AG08395 (cell line): Measurements from ENCODE around the gene LRRC8A.
"Not testable (repeated sequence)": the region's sequence is repeated elsewhere in the genome, so short reads cannot be mapped to it uniquely, and the experiment has no call there.

Experiments used
- DNase-seq: peaks from one replicate; pipeline ENCODE4 v3.0.0; 2012; ENCODE audit warnings: mixed read lengths, low spot score

The LRRC8A gene

DNA sequence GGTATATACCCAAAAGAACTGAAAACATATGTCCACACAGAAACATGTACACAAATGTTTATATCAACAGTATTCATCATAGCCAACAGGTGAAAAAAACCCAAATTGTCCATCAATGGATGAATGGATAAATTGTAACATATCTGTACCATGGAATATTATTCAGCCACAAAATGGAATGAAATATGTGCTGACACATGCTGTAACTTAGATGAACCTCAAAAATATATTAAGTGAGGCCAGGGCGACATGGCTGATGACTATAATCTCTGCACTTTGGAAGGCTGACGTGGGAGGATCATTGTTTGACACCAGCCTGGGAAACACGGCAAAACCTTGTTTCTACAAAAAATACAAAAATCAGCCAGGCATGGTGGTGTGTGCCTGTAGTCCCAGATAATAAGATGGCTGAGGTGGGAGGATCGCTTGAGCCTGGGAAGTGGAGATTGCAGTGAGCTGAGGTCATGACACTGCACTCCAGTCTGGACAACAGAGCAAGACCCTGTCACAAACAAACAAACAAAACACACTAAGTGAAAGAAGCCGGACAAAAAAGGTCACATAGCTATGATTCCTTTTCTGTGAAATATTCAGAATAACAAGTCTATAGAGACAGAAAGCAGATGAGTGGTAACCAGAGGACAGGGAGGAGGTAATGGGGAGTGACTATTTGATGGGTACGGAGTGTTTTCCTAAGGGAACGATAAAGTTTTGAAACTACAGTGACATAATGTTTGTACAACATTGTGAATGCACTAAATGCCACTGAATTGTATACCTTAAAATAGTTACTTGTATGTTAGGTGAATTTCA, 11.6 kb upstream of the LRRC8A start:
- no peak for DNase-seq

DNA sequence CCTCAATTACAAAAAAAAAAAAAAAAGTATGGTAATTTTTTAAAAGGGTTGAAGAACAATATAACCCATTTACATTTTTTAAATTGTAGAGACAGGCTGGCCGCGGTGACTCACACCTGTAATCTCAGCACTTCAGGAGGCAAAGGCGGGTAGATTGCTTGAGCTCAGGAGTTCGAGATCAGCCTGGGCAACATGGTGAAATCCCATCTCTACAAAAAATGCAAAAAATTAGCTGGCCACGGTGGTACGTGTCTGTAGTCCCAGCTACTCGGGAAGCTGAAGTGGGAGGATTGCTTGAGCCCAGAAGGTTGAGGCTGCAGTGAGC, 11.0 kb upstream of the LRRC8A start:
- not testable (repeated sequence) for DNase-seq

DNA sequence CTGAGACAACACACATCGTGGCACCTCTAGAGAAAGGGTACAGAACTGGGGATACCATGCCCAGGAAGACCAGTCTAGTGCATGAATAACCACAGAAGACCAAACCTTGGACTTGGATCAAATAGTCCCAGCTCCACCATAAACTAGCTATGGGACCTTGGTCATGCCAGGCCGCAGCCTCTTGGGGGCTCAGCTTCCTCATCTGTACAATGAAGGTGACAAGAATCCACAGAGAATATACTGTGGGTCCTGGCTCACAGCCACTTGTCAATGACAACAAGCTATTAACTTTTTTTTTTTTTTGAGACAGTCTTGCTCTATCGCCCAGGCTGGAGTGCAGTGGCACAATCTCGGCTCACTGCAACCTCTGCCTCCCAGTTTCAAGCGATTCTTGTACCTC, 4.1 kb upstream of the LRRC8A start:
- no peak for DNase-seq

DNA sequence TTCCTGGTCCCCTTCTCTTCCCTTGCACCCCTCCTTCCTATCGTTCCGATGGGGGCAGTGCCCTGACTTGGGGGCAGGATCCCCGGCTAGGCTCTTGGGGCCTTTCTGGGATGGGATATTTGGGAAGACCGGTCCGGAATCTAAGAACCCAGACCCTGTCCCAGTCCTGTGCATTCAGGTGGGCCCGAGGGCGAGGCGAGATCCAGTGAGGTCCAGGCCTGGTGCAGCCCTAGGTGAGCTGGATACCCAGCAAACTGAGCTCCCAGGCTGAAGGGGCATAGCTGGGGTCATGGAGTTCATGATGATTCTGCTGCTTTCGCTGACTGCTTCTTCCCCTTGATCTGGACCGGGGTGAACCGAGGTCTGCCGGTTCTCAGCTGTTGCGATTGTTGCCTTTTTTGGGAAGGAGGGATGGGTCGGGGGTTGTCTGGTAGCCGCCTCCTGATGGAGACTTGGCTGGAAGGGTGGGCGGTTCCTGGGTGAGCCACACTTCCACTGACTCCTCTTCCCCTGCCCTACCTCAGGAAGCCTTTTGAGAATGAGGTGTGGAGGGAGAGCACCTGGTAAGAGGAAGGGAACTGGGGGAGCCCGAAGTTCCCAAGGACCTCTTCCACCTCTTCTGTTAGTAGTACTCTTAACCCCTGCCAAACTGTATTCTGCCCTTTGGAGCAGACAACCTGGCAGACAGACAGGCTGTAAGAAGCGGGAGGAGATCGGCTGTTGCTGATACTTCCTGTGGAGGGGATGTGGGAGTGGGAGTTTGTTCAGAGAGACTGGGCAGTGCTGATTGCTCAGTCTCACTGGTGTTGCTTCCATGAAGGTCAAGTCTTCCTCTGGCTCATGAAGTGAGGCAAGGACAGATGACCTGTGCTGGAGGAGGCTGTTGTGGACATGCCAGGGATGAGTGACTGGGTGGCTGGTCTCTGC, 1.0 kb downstream of the LRRC8A start:
- peak; percentile 6 for DNase-seq

DNA sequence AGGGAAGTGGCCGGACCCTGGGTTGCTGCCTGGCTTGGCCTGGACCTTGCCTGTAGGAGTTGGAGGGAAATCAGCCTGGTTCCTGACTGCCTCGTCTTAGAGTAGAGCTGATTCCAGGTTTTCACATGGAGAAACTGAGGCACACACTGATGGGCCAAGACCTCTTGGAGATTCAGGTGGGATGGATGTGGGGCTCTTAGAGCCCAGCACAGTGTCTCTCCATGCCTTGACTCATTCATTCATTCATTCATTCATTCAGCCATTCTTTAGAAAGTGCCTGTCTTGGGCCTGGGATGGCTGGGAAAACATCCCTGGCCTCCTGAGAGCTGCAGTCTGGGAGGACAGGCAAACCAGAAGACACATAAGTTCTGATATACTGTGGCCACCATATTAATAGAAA, 2.2 kb downstream of the LRRC8A start:
- no peak for DNase-seq

DNA sequence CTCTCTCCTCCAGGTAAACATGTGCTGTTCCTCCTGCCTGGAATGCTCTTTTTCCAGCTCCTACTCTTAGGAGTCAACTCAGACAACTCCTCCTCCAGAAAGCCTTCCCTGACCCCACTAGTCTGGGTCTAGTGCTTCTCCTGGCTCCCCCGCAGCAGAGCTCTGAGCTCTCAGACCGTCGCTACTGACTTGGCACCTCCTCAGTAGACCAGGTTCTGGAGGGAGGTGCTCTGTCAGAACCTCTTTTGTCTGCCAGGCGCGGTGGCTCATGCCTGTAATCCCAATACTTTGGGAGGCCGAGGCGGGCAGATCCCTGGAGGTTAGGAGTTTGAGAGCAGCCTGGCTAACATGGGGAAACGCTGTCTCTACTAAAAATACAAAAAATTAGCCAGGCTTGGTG, 3.4 kb downstream of the LRRC8A start:
- DNase-seq = no peak

DNA sequence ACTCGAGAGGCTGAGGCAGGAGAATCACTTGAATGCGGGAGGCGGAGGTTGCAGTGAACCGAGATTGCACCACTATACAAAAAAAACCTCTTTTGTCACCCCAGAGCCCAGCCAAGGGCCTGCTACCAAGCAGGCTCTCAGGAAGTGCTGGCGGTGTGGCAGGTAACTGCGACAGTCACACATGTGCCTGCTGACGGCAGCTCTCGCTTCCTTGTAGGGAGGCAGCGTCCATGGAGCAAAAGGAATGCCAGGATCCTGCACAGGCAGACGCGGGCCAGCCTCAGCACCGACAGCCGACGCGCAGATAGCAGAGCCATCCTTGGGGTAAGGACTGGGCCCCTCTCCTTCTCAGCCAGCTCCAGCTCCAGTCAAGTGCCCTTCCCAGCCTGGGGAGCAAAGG, 3.9 kb downstream of the LRRC8A start:
- DNase-seq = no peak

DNA sequence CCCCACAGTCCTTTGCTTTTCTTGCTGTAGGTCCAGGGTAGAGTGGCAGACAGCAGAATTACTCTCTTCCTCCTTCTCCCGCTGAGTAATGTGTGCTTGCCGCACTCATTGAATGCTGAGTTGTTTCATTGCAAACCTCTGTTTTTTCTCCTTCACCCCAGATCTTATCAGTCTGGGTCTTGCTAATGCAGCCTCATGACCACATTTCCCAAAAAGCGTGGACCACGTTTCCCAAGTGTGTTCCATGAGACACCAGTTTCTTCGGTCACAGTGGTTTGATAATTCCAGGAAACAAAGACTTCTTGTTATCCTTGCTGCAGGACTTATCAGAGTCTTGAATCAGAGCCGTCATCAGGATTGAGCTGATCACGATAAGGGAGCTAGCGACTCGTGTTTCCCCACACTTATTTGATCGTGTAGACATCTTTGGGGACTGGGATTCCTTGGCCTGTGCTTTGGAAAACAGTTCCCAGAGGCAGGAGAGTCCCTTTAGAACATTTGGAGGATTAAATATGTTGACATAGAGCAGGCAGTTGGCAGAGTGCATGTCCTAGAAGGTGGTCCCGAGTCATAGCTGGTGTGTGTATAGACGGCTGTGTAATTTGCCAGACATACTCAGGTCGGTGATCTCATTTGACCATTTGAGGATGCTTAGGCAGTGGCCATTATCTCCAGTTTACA, 4.4 kb downstream of the LRRC8A start:
- no peak for DNase-seq

DNA sequence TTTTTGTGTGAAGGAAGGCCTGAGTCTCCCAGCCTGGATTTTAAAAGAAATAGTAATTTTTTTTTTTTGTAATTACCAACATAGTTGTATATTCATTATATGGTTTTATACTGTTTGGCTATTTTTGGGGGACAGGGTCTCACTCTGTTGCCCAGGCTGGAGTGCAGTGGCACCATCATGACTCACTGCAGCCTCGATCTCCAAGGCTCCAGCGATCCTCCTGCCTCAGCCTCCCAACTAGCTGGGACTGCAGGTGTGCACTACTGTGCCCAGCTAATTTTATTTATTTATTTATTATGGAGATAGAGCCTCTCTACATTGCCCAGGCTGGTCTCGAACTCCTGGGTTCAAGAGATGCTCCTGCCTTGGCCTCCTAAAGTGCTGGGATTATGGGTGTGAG, 5.1 kb downstream of the LRRC8A start:
- no peak for DNase-seq

DNA sequence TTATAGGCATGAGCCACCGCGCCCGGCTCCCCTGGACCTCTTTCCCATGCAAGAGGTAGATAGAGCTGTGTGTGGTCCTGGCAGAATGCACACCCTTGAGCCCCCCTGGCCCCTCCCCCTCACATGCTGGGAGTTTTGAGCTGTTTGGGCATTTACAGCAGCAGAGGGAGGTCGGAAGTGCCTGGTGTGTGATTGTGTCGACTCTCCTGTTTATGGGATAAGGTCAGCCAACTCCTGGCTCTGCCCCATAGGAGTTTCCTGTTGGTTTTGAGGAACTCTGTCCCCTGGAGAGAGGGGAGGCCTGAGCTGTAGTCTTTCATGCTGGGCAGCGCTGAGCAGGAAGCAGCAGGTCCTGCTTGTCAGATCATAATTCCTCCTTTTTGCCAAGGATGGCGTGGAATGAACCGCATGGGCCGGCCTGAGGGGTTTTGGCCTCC, 6.0 kb downstream of the LRRC8A start:
- no peak for DNase-seq

DNA sequence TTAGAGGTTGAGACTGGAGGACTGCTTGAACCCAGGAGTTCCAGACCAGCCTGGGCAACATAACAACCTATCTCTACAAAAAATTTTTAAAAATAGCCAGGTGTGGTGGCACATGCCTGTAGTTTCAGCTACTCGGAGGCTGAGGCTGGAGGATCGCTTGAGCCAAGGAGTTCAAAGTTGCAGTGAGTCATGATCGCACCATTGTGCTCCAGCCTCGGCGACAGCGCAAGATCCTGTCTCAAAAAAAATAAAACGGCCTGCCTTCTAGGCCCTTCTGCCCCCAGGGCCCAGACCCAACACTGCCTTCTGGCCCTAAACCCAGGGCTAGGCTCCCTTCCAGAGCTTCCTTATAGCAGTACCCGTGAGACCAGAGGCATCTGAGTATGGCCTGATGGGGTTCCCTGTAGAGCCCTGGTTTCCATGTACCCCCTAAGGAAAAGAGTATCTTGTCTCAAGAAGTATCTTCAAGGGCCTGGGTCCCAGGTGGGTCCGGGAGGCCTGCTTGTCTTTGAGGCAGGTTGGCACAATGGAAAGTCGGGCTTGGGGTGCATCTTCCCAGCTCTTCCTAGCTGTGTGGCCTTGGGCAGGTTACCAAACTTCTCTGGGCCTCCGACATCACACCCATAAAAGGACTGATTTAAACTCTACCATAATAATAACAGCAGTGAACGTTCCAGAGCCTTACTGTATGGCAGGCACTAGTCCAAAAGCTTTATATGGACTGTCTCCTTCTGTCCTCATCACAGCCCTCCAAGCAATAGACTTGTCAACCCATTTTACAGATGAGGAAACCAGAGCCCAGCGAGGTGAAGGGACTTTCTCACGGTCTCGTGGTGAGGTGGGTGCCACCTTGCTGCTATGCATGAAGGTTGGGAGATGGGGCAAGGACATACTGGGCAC, 9.6 kb downstream of the LRRC8A start:
- no peak for DNase-seq

DNA sequence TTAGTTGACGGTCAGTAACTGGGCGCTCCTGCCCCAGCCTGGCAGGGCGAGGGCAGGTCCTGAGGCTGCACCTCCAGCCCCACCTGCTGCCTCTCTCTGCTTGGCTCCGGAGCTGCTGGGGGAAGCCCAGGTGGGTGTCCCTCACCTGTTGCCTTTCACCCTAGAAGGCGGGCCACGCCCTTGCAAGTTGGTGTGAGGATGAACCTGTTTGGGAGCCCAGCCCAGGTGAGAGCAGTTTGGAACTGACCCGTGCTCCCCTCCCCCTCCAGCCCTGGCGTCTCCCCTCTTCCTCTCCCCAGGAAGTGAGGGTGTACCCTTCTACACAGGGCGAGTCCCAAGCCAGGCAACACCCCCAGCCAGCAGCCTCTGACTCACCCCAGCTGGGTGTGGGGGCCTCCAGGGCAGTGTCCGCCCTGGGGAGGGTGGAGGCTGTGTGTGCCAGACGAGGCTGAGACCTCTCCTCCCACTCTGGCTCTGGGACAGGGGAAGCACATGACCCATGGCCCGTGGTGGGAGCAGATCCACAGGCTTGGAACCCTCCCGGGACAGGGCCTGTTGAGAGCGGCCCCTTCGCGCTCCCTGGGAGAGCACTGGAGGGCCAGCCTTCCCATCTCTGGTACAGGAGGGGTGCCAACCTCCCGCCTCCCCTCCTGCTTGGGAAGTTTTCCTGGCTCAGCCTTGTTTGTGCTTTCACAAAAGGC, 10.4 kb downstream of the LRRC8A start:
- peak; percentile 96 for DNase-seq

DNA sequence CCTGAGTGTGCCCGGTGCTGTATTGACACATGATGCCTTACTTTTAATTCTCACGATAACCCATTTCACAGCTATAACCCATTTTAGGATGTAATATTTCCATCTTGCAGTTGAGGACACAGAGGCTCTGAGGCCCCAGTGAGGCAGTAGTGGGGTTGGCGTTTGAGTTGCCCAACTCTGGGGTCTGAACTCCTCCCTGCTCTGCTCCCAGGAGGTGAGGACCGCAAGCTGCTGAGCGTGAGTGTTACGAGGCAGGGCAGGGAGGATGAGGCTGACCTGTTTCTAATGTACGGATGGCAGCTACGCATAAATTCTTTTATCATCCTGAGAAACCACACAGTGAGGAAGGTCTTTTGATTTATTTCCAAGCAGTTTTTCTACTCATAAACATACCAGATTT, 11.4 kb downstream of the LRRC8A start:
- DNase-seq = no peak

DNA sequence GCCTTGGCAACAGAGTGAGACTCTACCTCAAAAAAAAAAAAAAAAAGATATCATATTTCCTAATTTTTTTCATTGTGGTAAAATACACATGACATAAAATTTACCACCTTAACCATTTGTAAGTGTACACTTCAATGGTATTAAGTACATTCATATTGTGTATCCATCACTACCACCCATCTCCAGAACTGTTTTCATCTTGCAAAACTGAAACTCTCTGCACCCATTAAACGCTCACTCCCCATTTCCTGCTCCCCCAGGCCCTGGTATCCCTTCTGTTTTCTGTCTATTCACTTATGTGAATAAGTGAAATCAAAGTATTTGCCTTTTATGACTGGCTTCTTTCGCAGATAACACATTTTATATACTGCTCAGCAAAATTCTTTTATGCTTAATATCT, 12.8 kb downstream of the LRRC8A start:
- no peak for DNase-seq

DNA sequence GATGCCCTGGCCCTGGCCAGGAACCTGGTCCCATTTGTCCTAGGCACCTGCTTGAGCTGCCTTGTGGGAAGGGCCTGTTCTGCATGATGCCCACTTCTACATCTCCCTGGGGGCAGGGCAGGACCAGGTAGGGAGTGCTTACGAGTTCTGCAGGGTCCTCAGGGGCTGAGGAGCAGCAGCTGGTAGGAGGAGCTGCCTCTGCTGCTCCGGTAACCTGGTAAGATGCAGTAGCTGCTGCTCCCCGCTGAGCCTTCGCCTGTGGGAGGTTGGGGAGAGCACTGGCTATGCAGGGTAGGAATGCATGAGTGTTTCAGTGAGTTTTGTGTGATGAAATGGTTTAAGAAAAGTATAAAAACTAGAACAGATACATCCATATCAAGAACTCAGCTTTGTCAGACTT, 13.6 kb downstream of the LRRC8A start:
- DNase-seq = no peak

DNA sequence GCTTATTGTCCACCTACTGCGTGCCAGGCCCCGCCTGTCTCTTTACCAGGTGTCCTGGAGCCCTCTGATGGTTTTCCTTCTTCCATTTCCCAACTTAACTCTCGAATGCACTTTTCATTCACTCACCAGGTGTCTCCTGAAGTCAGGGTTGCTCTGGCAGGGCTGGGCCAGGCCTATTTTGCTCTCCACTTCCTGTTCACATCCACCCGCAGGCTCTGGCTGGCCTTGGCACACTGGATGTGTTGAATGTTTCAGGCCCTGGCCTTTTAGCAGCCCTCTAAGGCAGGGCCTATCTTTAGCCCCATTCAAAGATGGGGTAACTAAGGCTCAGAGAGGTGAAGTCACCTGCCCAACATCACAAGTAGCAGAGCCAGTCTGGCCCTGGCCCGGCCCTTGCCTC, 16.4 kb downstream of the LRRC8A start:
- no peak for DNase-seq

DNA sequence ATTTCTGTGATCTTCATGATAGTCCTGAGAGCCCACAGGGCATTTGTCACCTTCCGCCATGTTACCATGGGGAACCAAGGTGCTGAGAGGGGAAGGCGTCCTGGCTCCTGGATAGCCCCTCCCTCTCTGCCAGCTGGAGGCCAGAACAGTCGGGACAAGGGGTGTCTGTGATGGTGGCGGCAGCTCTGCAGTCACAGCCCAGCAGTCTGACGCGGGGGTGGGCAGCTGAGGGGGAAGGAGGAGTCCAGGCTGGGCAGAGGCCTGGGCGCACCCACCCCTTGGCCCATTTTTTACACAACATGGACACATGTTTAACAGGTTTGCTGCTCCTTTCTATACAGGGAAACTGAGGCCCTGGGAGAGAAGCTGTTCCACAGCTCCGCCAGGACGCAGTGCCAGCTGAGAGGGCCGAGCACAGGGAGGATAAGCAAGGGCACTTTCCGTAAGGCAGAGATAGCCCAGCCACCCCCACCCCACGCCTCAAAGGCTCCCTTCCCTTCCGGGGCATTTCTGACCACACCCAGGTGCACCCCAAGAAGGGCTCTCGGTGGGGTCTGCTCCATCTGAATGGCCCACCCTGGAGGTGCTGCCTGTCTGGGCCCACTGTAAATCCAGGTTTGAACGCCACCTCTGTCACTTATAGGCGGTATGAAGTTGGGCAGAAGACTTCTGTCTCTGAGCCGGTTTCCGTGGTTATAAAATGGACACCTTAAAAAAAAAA, 17.1 kb downstream of the LRRC8A start:
- DNase-seq = no peak

DNA sequence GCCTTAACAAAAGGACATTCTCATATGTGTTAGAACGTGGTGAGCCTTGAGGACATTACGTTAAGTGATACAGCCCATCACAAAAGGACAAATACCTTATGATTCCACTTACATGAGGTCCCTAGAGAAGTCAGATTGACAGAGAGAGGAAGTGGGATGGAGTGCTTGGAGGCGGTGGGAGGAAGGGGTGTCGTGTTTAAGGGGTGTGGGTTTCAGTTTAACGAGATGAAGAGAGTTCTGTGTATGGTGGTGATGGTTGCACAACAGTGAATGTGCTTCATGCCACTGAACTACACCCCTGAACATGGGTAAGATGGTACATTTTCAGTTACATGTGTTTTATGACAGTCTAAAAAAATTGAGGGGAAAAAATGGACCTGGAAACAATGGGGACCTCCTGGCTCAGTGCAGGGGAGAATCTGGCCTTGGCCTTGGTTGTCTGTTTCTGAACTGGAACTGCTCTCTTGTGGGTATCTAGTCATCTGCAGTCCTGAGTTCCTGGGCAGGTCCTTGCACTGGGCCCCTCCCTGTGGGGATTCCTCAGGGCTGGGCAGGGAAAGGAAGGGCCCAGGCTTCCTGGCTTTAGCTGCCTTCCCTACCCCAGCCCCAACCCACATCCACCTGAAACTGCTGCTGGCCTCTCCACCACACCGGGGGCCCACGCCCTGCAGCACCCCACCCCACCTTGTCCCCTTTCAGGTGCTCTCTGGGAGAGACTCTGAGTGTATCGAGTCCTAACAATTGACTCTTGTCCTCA, 17.8 kb downstream of the LRRC8A start:
- peak; percentile 31 for DNase-seq

DNA sequence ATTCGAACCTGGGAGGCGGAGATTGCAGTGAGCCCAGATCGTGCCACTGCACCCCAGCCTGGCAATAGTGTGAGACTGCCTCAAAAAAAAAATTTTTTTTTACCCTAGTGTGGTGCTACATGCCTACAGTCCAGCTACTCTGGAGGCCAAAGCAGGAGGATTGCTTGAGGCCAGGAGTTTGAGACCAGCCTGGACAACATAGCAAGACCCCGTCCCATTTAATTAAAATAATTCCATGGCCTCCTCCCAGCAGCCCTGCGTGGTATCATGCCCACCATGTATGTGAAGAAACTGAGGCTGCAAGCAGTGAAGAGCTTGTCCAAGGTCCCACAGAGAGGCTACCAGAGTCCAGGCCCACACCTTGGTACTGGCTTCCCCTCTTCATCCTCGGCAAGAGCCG, 19.4 kb downstream of the LRRC8A start:
- DNase-seq = no peak

DNA sequence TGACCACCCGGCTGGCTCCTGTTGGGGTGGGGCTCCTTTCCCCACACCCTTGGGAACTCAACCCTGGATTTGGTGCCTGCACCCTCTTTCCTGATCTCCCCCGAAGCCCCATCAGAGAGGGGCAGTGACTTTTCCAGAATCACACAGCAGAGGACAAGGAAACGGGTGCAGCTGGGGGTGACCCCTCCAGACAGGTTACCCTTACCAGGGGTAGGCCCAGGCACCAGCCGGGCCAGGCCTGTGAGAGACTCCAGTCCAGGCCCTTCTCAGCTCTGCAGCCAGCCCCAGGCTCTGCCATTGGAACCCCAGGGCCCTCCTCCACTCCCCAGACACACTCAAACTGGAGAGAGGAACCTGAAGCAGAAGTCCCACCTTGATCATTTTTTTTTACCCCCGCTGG, 19.9 kb downstream of the LRRC8A start:
- DNase-seq = no peak
